Skeletal muscle satellite cell (primary cell): ENCODE data around the gene EDN2.
A peak's percentile ranks its signal among the peaks of the same experiment; 100 is the strongest.

Experiments
- H3K27me3 ChIP-seq: 2 replicates; pipeline ENCODE4 v1.7.0; 2013; ENCODE audit warnings: low read length; ENCODE audit not compliant: control insufficient read depth, insufficient read depth
- H3K36me3 ChIP-seq: 2 replicates; pipeline ENCODE4 v1.7.0; 2013; ENCODE audit warnings: mild to moderate bottlenecking, control low read depth, low read length; ENCODE audit not compliant: insufficient read depth
- H3K4me1 ChIP-seq: 2 replicates; pipeline ENCODE4 v1.7.0; 2013; ENCODE audit warnings: low read length; ENCODE audit not compliant: control insufficient read depth, insufficient read depth
- H3K4me2 ChIP-seq: 2 replicates; pipeline ENCODE4 v1.7.0; 2013; ENCODE audit warnings: mild to moderate bottlenecking, low read length
- H3K4me3 ChIP-seq: 2 replicates; pipeline ENCODE4 v1.7.0; 2013; ENCODE audit warnings: low read length
- H3K9ac ChIP-seq: 2 replicates; pipeline ENCODE4 v1.7.0; 2013; ENCODE audit warnings: mild to moderate bottlenecking, low read depth, low read length, moderate library complexity
- H3K9me3 ChIP-seq: replicated peaks from 2 replicates; pipeline ENCODE4 v1.7.0; 2013; ENCODE audit warnings: mild to moderate bottlenecking, control low read depth, low read length

The EDN2 gene

GRCh38 chr1:41515778-41516167, 31.3 kb upstream of the EDN2 start:
- no peak overlapping the region for H3K4me3 ChIP-seq

GRCh38 chr1:41515131-41515678, 30.7 kb upstream of the EDN2 start:
- H3K27me3 ChIP-seq: no peaks in the 10 kb centered on the region
- H3K36me3 ChIP-seq: no peaks in the 10 kb centered on the region

More at GRCh38 chr1:41515778-41516167, 31.3 kb upstream of the EDN2 start:
- H3K27me3 ChIP-seq: no peaks in the 10 kb centered on the region
- no peaks in the 10 kb centered on the region for H3K36me3 ChIP-seq
- H3K9me3 ChIP-seq: no peaks in the 10 kb centered on the region
- peak overlapping the region; percentile 81 for H3K4me2 ChIP-seq
- H3K9ac ChIP-seq: no peak overlapping the region
- peaks cover 11% of the 10 kb centered on the region for H3K4me1 ChIP-seq

GRCh38 chr1:41514381-41514780, 29.9 kb upstream of the EDN2 start:
- no peak overlapping the region for H3K4me3 ChIP-seq
- no peaks in the 10 kb centered on the region for H3K36me3 ChIP-seq
- no peak overlapping the region for H3K9ac ChIP-seq
- H3K4me1 ChIP-seq: peaks cover 11% of the 10 kb centered on the region
- H3K9me3 ChIP-seq: no peaks in the 10 kb centered on the region
- no peak overlapping the region for H3K4me2 ChIP-seq
- H3K27me3 ChIP-seq: no peaks in the 10 kb centered on the region

More at GRCh38 chr1:41515131-41515678, 30.7 kb upstream of the EDN2 start:
- no peak overlapping the region for H3K9ac ChIP-seq
- no peak overlapping the region for H3K4me3 ChIP-seq
- peaks cover 11% of the 10 kb centered on the region for H3K4me1 ChIP-seq
- no peaks in the 10 kb centered on the region for H3K9me3 ChIP-seq
- no peak overlapping the region for H3K4me2 ChIP-seq

- Histone ChIP-seq H3K9ac (no peak overlapping the region), H3K36me3 (no peaks in the 10 kb centered on the region), H3K27me3 (no peaks in the 10 kb centered on the region)
Measured at GRCh38 chr1:41513383-41513735, 28.9 kb upstream of the EDN2 start.

GRCh38 chr1:41512701-41513382, 28.4 kb upstream of the EDN2 start:
- H3K9ac ChIP-seq: no peak overlapping the region
- no peak overlapping the region for H3K4me2 ChIP-seq
- peaks cover 11% of the 10 kb centered on the region for H3K4me1 ChIP-seq
- no peaks in the 10 kb centered on the region for H3K9me3 ChIP-seq
- no peak overlapping the region for H3K4me3 ChIP-seq
- no peaks in the 10 kb centered on the region for H3K36me3 ChIP-seq
- H3K27me3 ChIP-seq: no peaks in the 10 kb centered on the region

More at GRCh38 chr1:41513383-41513735, 28.9 kb upstream of the EDN2 start:
- Histone ChIP-seq H3K4me1 (peaks cover 11% of the 10 kb centered on the region), H3K9me3 (no peaks in the 10 kb centered on the region), H3K4me3 (no peak overlapping the region), H3K4me2 (no peak overlapping the region)

- Histone ChIP-seq H3K9me3 (no peaks in the 10 kb centered on the region), H3K36me3 (no peaks in the 10 kb centered on the region), H3K4me2 (no peak overlapping the region), H3K4me1 (peaks cover 5% of the 10 kb centered on the region), H3K4me3 (no peak overlapping the region), H3K27me3 (peaks cover 4% of the 10 kb centered on the region), H3K9ac (no peak overlapping the region)
Measured at GRCh38 chr1:41511239-41511540, 26.7 kb upstream of the EDN2 start.

GRCh38 chr1:41510531-41511238, 26.2 kb upstream of the EDN2 start:
- Histone ChIP-seq H3K36me3 (no peaks in the 10 kb centered on the region), H3K27me3 (peaks cover 4% of the 10 kb centered on the region), H3K4me2 (no peak overlapping the region), H3K9me3 (no peaks in the 10 kb centered on the region), H3K4me3 (no peak overlapping the region), H3K9ac (no peak overlapping the region), H3K4me1 (peaks cover under 1% of the 10 kb centered on the region)

- Histone ChIP-seq H3K36me3 (no peaks in the 10 kb centered on the region), H3K27me3 (peaks cover 4% of the 10 kb centered on the region), H3K9me3 (no peaks in the 10 kb centered on the region), H3K4me2 (no peak overlapping the region), H3K4me3 (no peak overlapping the region), H3K4me1 (no peaks in the 10 kb centered on the region), H3K9ac (no peak overlapping the region)
Measured at GRCh38 chr1:41509270-41509671, 24.8 kb upstream of the EDN2 start.

- Histone ChIP-seq H3K27me3 (peaks cover 4% of the 10 kb centered on the region), H3K9me3 (no peaks in the 10 kb centered on the region), H3K4me3 (no peak overlapping the region), H3K36me3 (no peaks in the 10 kb centered on the region), H3K4me2 (no peak overlapping the region), H3K9ac (no peak overlapping the region), H3K4me1 (no peaks in the 10 kb centered on the region)
Measured at GRCh38 chr1:41508290-41508689, 23.8 kb upstream of the EDN2 start.

- H3K9ac ChIP-seq: no peak overlapping the region
- no peaks in the 10 kb centered on the region for H3K4me1 ChIP-seq
- H3K4me3 ChIP-seq: no peak overlapping the region
- H3K9me3 ChIP-seq: no peaks in the 10 kb centered on the region
- peaks cover 4% of the 10 kb centered on the region for H3K27me3 ChIP-seq
- no peaks in the 10 kb centered on the region for H3K36me3 ChIP-seq
- no peak overlapping the region for H3K4me2 ChIP-seq
Measured at GRCh38 chr1:41507836-41508235, 23.4 kb upstream of the EDN2 start.

GRCh38 chr1:41507110-41507720, 22.7 kb upstream of the EDN2 start:
- H3K9me3 ChIP-seq: no peaks in the 10 kb centered on the region
- no peak overlapping the region for H3K4me3 ChIP-seq
- no peak overlapping the region for H3K4me2 ChIP-seq
- peaks cover 4% of the 10 kb centered on the region for H3K27me3 ChIP-seq
- H3K9ac ChIP-seq: no peak overlapping the region
- H3K4me1 ChIP-seq: peaks cover under 1% of the 10 kb centered on the region
- H3K36me3 ChIP-seq: no peaks in the 10 kb centered on the region
